WTC11 (cell line): Measurements from ENCODE around the gene C12orf75. TPM values are rescaled to one million over a fixed set of nuclear protein-coding genes. Genes with fewer than 3 reads are reported as not detected.

ENCODE experiments used
- ATAC-seq: fragments of 200-7000 bp; cut with Tn5 transposase; 2 replicates; pipeline ENCODE4 v1.10.0; 2021; ENCODE audit warnings: mild to moderate bottlenecking, moderate library complexity
- CTCF ChIA-PET: fragments of 300-600 bp; sonication (Branson Sonifier 250); formaldehyde crosslinking; loops from one replicate; lab custom pipeline; 2021; ENCODE audit warnings: antibody characterized with exemption; lab: Charles Lee
- POLR2A ChIA-PET: fragments of 350-600 bp; sonication (Branson Sonifier 250); formaldehyde crosslinking; loops from one replicate; lab custom pipeline; 2021; ENCODE audit warnings: antibody characterized with exemption; lab: Charles Lee
- DNase-seq: peaks from one replicate; pipeline ENCODE4 v3.0.0; 2021; ENCODE audit warnings: low spot score
- H3K27ac Mint-ChIP-seq: 2 replicates; pipeline ENCODE4 v1.8.0; 2021; ENCODE audit warnings: mixed read lengths
- H3K27me3 Mint-ChIP-seq: 2 replicates; pipeline ENCODE4 v1.8.0; 2021; ENCODE audit warnings: low read depth, mild to moderate bottlenecking, moderate library complexity, mixed read lengths
- H3K36me3 Mint-ChIP-seq: 2 replicates; pipeline ENCODE4 v1.8.0; 2021; ENCODE audit warnings: mixed read lengths
- H3K4me1 Mint-ChIP-seq: 2 replicates; pipeline ENCODE4 v1.8.0; 2022; ENCODE audit warnings: mixed read lengths
- H3K4me3 Mint-ChIP-seq: 2 replicates; pipeline ENCODE4 v1.8.0; 2021; ENCODE audit warnings: mild to moderate bottlenecking, moderate library complexity, mixed read lengths
- H3K9me3 Mint-ChIP-seq: 2 replicates; pipeline ENCODE4 v1.8.0; 2021; ENCODE audit warnings: mixed read lengths
- ATF1 ChIP-seq: sonication (generic); formaldehyde crosslinking; IDR thresholded peaks from 2 replicates; pipeline ENCODE4 v1.8.1; 2023; ENCODE audit warnings: mild to moderate bottlenecking, moderate library complexity, missing genetic modification reagents
- CREB1 ChIP-seq: sonication (generic); formaldehyde crosslinking; IDR thresholded peaks from 2 replicates; pipeline ENCODE4 v1.8.0; 2023; ENCODE audit warnings: mild to moderate bottlenecking, missing genetic modification reagents
- ETV6 ChIP-seq: sonication (generic); formaldehyde crosslinking; IDR thresholded peaks from 2 replicates; pipeline ENCODE4 v1.8.1; 2022; ENCODE audit warnings: mild to moderate bottlenecking, missing genetic modification reagents
- GTF2I ChIP-seq: fragments of 250-450 bp; sonication (Bioruptor Pico); conservative IDR thresholded peaks from 2 replicates; pipeline ENCODE4 v1.4.0; 2021; ENCODE audit warnings: mild to moderate bottlenecking
- HMGA2 ChIP-seq: fragments of 250-450 bp; sonication (Bioruptor Pico); IDR thresholded peaks from 2 replicates; pipeline ENCODE4 v1.4.0; 2021; ENCODE audit warnings: mild to moderate bottlenecking, moderate library complexity
- MYBL2 ChIP-seq: sonication (generic); formaldehyde crosslinking; IDR thresholded peaks from 2 replicates; pipeline ENCODE4 v1.8.1; 2023; ENCODE audit warnings: mild to moderate bottlenecking, moderate library complexity, missing genetic modification reagents
- NR2C2 ChIP-seq: sonication (generic); formaldehyde crosslinking; IDR thresholded peaks from 2 replicates; pipeline ENCODE4 v1.8.0; 2022; ENCODE audit warnings: mild to moderate bottlenecking, missing genetic modification reagents
- NR3C1 ChIP-seq: sonication (generic); formaldehyde crosslinking; conservative IDR thresholded peaks from 2 replicates; pipeline ENCODE4 v1.8.1; 2023; ENCODE audit warnings: low read depth, mild to moderate bottlenecking, missing genetic modification reagents
- TEAD4 ChIP-seq: sonication (generic); formaldehyde crosslinking; IDR thresholded peaks from 2 replicates; pipeline ENCODE4 v1.8.0; 2022; ENCODE audit warnings: mild to moderate bottlenecking, missing genetic modification reagents
- ZNF121 ChIP-seq: sonication (generic); formaldehyde crosslinking; IDR thresholded peaks from 2 replicates; pipeline ENCODE4 v1.8.0; 2023; ENCODE audit warnings: missing genetic modification reagents
- ZNF317 ChIP-seq: sonication (generic); formaldehyde crosslinking; IDR thresholded peaks from 2 replicates; pipeline ENCODE4 v1.8.1; 2023; ENCODE audit warnings: low read depth, mild to moderate bottlenecking, moderate library complexity, missing genetic modification reagents, borderline replicate concordance
- ZNF396 ChIP-seq: fragments of 250-450 bp; sonication (Bioruptor Pico); IDR thresholded peaks from 2 replicates; pipeline ENCODE4 v1.8.0; 2021; ENCODE audit warnings: mild to moderate bottlenecking, moderate library complexity, borderline replicate concordance
- ZNF416 ChIP-seq: fragments of 250-450 bp; sonication (Bioruptor Pico); IDR thresholded peaks from 2 replicates; pipeline ENCODE4 v1.9.0; 2021; ENCODE audit warnings: mild to moderate bottlenecking, inconsistent platforms
- total RNA-seq: library from RNA; stranded (reverse); gene quantifications from 3 replicates; pipeline ENCODE4 v1.2.3, GENCODE V29; 2021
- TF ChIP-seq, protein P1 (sequence below): fragments of 250-450 bp; sonication (Bioruptor Pico); IDR thresholded peaks from 2 replicates; pipeline ENCODE4 v1.9.0; 2021; ENCODE audit warnings: mild to moderate bottlenecking
- TF ChIP-seq, protein P2 (sequence below): sonication (generic); formaldehyde crosslinking; IDR thresholded peaks from 2 replicates; pipeline ENCODE4 v1.8.0; 2022; ENCODE audit warnings: mild to moderate bottlenecking, missing genetic modification reagents
- TF ChIP-seq, protein P3 (sequence below): sonication (generic); formaldehyde crosslinking; IDR thresholded peaks from 2 replicates; pipeline ENCODE4 v1.8.1; 2022; ENCODE audit warnings: low read depth, missing genetic modification reagents, borderline replicate concordance
- TF ChIP-seq, protein P4 (sequence below): fragments of 250-450 bp; sonication (Bioruptor Pico); conservative IDR thresholded peaks from 2 replicates; pipeline ENCODE4 v1.9.0; 2021; ENCODE audit warnings: mild to moderate bottlenecking
- TF ChIP-seq, protein P5 (sequence below): sonication (generic); formaldehyde crosslinking; IDR thresholded peaks from 2 replicates; pipeline ENCODE4 v1.8.0; 2022; ENCODE audit warnings: missing genetic modification reagents
- TF ChIP-seq, protein P6 (sequence below): sonication (generic); formaldehyde crosslinking; IDR thresholded peaks from 2 replicates; pipeline ENCODE4 v1.8.1; 2023; ENCODE audit warnings: mild to moderate bottlenecking, missing genetic modification reagents, moderate library complexity
- TF ChIP-seq, protein P7 (sequence below): fragments of 250-450 bp; sonication (Bioruptor Pico); IDR thresholded peaks from 2 replicates; pipeline ENCODE4 v2.1.2; 2022; ENCODE audit warnings: mild to moderate bottlenecking, moderate library complexity

The C12orf75 gene
- total RNA-seq, 1 experiment from 2014 or later: 25.5 TPM

DNA sequence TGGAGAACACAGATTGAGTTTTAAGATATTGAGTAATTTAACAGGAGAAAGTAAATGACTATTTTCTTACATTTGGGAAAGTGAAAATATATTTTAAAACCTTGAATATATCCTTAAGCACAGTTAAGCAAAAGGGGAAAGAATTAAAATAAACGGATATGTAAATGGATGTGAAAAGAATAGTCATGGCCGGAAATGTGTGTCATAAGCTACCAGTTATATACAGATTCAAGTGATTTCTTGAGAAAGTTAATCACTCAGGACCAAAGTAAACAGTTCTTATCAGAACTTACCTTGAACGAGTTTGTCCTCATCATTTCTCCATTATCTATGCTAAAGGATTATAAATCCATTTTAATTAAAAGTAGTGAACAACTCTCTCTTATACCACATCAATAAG lies 33.4 kb downstream of the C12orf75 start:
- no peak for ATAC-seq
- ChIA-PET POLR2A (no interaction called here), CTCF (no interaction called here)

DNA sequence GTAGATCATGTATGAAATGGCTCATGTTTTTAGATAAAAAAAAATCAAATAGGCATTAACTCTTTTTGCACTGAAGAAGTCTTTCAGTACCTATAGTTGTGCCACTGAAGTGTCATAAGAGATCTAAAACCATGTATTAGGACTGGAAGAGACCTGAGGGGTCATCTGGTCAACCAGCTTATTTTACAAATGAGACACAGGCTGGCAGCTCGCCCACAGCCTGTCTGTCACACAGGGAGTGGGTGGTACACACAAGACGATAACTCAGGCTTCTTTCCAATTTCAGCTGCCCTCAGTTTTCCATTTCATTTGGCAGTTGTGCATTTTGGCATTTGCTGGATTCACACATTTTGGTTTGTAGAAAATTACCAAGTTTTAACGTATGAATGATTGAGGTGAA lies 34.7 kb downstream of the C12orf75 start:
- Mint-ChIP-seq H3K27ac (no peak overlapping the region), H3K36me3 (peaks cover 4% of the 10 kb centered on the region)
- DNase-seq (no peak), ATAC-seq (no peak)
- POLR2A ChIA-PET: no interaction called here
- no peak for TF ChIP-seq ETV6 (CRISPR knock-in tag)
- TF ChIP-seq ZNF121 (CRISPR knock-in tag): no peak
- no peak for TF ChIP-seq MYBL2
- TF ChIP-seq, protein P1, sequence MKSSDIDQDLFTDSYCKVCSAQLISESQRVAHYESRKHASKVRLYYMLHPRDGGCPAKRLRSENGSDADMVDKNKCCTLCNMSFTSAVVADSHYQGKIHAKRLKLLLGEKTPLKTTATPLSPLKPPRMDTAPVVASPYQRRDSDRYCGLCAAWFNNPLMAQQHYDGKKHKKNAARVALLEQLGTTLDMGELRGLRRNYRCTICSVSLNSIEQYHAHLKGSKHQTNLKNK: no peak
- TF ChIP-seq CREB1 (CRISPR knock-in tag): no peak
- TF ChIP-seq ZNF416 (CRISPR knock-in tag): no peak
- TF ChIP-seq, protein P2, sequence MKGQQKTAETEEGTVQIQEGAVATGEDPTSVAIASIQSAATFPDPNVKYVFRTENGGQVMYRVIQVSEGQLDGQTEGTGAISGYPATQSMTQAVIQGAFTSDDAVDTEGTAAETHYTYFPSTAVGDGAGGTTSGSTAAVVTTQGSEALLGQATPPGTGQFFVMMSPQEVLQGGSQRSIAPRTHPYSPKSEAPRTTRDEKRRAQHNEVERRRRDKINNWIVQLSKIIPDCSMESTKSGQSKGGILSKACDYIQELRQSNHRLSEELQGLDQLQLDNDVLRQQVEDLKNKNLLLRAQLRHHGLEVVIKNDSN (CRISPR knock-in tag): no peak
- no peak for TF ChIP-seq NR3C1 (CRISPR knock-in tag)
- TF ChIP-seq, protein P3, sequence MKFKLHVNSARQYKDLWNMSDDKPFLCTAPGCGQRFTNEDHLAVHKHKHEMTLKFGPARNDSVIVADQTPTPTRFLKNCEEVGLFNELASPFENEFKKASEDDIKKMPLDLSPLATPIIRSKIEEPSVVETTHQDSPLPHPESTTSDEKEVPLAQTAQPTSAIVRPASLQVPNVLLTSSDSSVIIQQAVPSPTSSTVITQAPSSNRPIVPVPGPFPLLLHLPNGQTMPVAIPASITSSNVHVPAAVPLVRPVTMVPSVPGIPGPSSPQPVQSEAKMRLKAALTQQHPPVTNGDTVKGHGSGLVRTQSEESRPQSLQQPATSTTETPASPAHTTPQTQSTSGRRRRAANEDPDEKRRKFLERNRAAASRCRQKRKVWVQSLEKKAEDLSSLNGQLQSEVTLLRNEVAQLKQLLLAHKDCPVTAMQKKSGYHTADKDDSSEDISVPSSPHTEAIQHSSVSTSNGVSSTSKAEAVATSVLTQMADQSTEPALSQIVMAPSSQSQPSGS: no peak
- TF ChIP-seq ZNF396 (CRISPR knock-in tag): no peak
- TF ChIP-seq, all 79 proteins: peak for 0
- peaks cover 15% of the 10 kb centered on the region for H3K4me1 Mint-ChIP-seq
- peaks cover 3% of the 10 kb centered on the region; the same call in 1 of the 2 replicates for H3K9me3 Mint-ChIP-seq
- no peak overlapping the region for H3K4me3 Mint-ChIP-seq
- CTCF ChIA-PET: no interaction called here
- H3K27me3 Mint-ChIP-seq: no peaks in the 10 kb centered on the region

More for the DNA sequence above, 33.4 kb downstream of the C12orf75 start:
- Mint-ChIP-seq H3K9me3 (peaks cover 3% of the 10 kb centered on the region; the same call in 1 of the 2 replicates), H3K27me3 (no peaks in the 10 kb centered on the region), H3K4me1 (peaks cover 13% of the 10 kb centered on the region), H3K4me3 (no peak overlapping the region), H3K36me3 (peaks cover 4% of the 10 kb centered on the region), H3K27ac (no peak overlapping the region)
- DNase-seq: no peak
- TF ChIP-seq, protein P4, sequence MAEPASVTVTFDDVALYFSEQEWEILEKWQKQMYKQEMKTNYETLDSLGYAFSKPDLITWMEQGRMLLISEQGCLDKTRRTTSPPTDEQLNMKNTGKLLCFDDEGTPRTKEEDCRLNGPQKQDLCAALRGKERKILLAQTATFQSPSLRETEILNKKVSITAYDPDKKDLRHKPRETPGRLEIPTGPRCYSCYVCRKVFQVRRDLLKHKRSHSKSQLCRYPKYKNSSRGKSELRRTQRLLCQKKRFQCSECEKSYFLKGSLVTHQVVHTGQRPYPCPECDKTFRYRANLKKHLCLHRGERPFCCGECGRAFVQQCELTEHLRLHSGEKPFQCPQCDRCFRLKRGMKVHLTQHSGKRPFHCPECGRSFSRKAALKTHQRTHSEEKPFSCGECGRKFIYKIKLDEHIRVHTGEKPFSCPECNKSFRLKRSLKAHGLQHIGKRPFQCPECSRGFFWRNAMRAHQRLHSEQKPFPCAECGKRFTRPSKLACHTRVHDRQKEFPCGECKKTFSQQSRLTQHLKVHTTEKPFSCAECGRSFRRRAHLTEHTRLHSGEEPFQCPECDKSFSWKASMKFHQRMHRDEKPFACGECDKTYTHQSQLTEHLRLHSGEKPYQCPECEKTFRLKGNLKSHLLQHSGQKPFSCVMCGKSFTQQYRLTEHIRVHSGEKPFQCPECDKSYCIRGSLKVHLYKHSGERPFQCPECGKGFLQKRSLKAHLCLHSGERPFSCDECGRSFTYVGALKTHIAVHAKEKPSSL (CRISPR knock-in tag): no peak
- no peak for TF ChIP-seq ATF1
- TF ChIP-seq, protein P5, sequence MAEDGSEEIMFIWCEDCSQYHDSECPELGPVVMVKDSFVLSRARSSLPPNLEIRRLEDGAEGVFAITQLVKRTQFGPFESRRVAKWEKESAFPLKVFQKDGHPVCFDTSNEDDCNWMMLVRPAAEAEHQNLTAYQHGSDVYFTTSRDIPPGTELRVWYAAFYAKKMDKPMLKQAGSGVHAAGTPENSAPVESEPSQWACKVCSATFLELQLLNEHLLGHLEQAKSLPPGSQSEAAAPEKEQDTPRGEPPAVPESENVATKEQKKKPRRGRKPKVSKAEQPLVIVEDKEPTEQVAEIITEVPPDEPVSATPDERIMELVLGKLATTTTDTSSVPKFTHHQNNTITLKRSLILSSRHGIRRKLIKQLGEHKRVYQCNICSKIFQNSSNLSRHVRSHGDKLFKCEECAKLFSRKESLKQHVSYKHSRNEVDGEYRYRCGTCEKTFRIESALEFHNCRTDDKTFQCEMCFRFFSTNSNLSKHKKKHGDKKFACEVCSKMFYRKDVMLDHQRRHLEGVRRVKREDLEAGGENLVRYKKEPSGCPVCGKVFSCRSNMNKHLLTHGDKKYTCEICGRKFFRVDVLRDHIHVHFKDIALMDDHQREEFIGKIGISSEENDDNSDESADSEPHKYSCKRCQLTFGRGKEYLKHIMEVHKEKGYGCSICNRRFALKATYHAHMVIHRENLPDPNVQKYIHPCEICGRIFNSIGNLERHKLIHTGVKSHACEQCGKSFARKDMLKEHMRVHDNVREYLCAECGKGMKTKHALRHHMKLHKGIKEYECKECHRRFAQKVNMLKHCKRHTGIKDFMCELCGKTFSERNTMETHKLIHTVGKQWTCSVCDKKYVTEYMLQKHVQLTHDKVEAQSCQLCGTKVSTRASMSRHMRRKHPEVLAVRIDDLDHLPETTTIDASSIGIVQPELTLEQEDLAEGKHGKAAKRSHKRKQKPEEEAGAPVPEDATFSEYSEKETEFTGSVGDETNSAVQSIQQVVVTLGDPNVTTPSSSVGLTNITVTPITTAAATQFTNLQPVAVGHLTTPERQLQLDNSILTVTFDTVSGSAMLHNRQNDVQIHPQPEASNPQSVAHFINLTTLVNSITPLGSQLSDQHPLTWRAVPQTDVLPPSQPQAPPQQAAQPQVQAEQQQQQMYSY (CRISPR knock-in tag): no peak
- no peak for TF ChIP-seq ZNF317 (CRISPR knock-in tag)
- no peak for TF ChIP-seq GTF2I (CRISPR knock-in tag)
- TF ChIP-seq, protein P6, sequence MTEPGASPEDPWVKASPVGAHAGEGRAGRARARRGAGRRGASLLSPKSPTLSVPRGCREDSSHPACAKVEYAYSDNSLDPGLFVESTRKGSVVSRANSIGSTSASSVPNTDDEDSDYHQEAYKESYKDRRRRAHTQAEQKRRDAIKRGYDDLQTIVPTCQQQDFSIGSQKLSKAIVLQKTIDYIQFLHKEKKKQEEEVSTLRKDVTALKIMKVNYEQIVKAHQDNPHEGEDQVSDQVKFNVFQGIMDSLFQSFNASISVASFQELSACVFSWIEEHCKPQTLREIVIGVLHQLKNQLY (CRISPR knock-in tag): no peak
- TF ChIP-seq, protein P7, sequence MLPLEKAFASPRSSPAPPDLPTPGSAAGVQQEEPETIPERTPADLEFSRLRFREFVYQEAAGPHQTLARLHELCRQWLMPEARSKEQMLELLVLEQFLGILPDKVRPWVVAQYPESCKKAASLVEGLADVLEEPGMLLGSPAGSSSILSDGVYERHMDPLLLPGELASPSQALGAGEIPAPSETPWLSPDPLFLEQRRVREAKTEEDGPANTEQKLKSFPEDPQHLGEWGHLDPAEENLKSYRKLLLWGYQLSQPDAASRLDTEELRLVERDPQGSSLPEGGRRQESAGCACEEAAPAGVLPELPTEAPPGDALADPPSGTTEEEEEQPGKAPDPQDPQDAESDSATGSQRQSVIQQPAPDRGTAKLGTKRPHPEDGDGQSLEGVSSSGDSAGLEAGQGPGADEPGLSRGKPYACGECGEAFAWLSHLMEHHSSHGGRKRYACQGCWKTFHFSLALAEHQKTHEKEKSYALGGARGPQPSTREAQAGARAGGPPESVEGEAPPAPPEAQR (CRISPR knock-in tag): no peak
- no peak for TF ChIP-seq NR2C2 (CRISPR knock-in tag)
- no peak for TF ChIP-seq TEAD4
- no peak for TF ChIP-seq HMGA2 (CRISPR knock-in tag)
